Esophagus muscularis mucosa (tissue), 4 donors: ENCODE data around the gene TMCO1.

ENCODE experiments used
- CTCF ChIP-seq, 3 experiments: fragments of 200-600 bp in 2 of 3; fragments of 450-650 bp in 1 of 3; sonication (generic) in 2 of 3; IDR thresholded peaks; one replicate each; pipeline ENCODE4 v1.5.1; 2017 to 2019; ENCODE audit warnings: antibody characterized with exemption in 3 of 3, mild to moderate bottlenecking in 2 of 3, moderate library complexity in 1 of 3
- EP300 ChIP-seq: sonication (generic); formaldehyde crosslinking; IDR thresholded peaks from one replicate; pipeline ENCODE4 v1.6.1; 2017; ENCODE audit warnings: antibody characterized with exemption
- POLR2A ChIP-seq: fragments of 450-650 bp; IDR thresholded peaks from one replicate; pipeline ENCODE4 v1.6.1; 2017; ENCODE audit warnings: antibody characterized with exemption, moderate library complexity, mild to moderate bottlenecking, low read depth
- POLR2AphosphoS5 ChIP-seq, 2 donors: sonication (generic); formaldehyde crosslinking; IDR thresholded peaks; one replicate each; pipeline ENCODE4 v1.6.1; 2017; ENCODE audit warnings: antibody characterized with exemption in 2 of 2

- no peak for TF ChIP-seq CTCF (IDR thresholded peaks at IDR 0.05)
- no peak for TF ChIP-seq EP300
- no peak for TF ChIP-seq POLR2A
- no peak for TF ChIP-seq POLR2AphosphoS5 (IDR thresholded peaks at IDR 0.05)
These were observed 27.2 kb upstream of the TMCO1 start for GRCh38 chr1:165795894-165796293.
